Neural cell (in vitro differentiated cells): ENCODE measurements around the gene RASAL2. TPM values are rescaled to one million over a fixed set of nuclear protein-coding genes. Genes with fewer than 3 reads are reported as not detected.

Experiments used
- H2AFZ ChIP-seq: fragments of 200-600, 300-800 bp; sonication (generic), shearing (Covaris generic); 2 replicates; pipeline ENCODE4 v1.6.0; 2014; ENCODE audit warnings: low read depth, mild to moderate bottlenecking, antibody characterized with exemption, low read length, moderate library complexity
- H3F3A ChIP-seq: fragments of 200-600 bp; shearing (Covaris generic); 2 replicates; pipeline ENCODE4 v1.6.1; 2016; ENCODE audit warnings: mild to moderate bottlenecking, moderate library complexity, mixed read lengths, antibody characterized with exemption, low read length; ENCODE audit not compliant: insufficient read depth, poor library complexity, severe bottlenecking
- H3K27ac ChIP-seq: fragments of 200-600, 300-800 bp; sonication (generic), shearing (Covaris generic); 2 replicates; pipeline ENCODE4 v1.5.1; 2014; ENCODE audit warnings: mild to moderate bottlenecking, low read length, moderate library complexity
- H3K27me3 ChIP-seq: fragments of 300-800, 200-600 bp; sonication (generic), shearing (Covaris generic); 2 replicates; pipeline ENCODE4 v1.6.0; 2014; ENCODE audit warnings: mild to moderate bottlenecking, low read depth, low read length, moderate library complexity; ENCODE audit not compliant: insufficient read depth
- H3K36me3 ChIP-seq: fragments of 300-800, 200-600 bp; sonication (generic), shearing (Covaris generic); 2 replicates; pipeline ENCODE4 v1.5.1; 2014; ENCODE audit warnings: mild to moderate bottlenecking, antibody characterized with exemption, low read length, moderate library complexity; ENCODE audit not compliant: insufficient read depth
- H3K4me2 ChIP-seq: fragments of 300-800, 200-600 bp; sonication (generic), shearing (Covaris generic); 2 replicates; pipeline ENCODE4 v1.6.0; 2014; ENCODE audit warnings: mild to moderate bottlenecking, low read length
- H3K4me3 ChIP-seq: fragments of 300-800, 200-600 bp; sonication (generic), shearing (Covaris generic); 2 replicates; pipeline ENCODE4 v1.5.1; 2014; ENCODE audit warnings: mild to moderate bottlenecking, low read length, moderate library complexity
- H3K79me2 ChIP-seq: fragments of 200-600 bp; shearing (Covaris generic); replicated peaks from 2 replicates; pipeline ENCODE4 v1.6.0; 2014; ENCODE audit warnings: mild to moderate bottlenecking, low read length, moderate library complexity; ENCODE audit not compliant: insufficient read depth
- H3K9ac ChIP-seq: fragments of 300-800, 200-600 bp; sonication (generic), shearing (Covaris generic); 2 replicates; pipeline ENCODE4 v1.6.1; 2016; ENCODE audit warnings: mild to moderate bottlenecking, low read length, mixed read lengths
- H3K9me2 ChIP-seq: fragments of 200-600 bp; shearing (Covaris generic); 2 replicates; pipeline ENCODE4 v1.6.1; 2016; ENCODE audit warnings: mild to moderate bottlenecking, low read length, mixed read lengths; ENCODE audit not compliant: insufficient read depth
- H3K9me3 ChIP-seq: fragments of 200-600, 300-800 bp; sonication (generic), shearing (Covaris generic); 2 replicates; pipeline ENCODE4 v1.6.1; 2016; ENCODE audit warnings: mild to moderate bottlenecking, mixed run types, low read length, moderate library complexity, mixed read lengths
- H4K20me1 ChIP-seq: fragments of 200-600 bp; shearing (Covaris generic); 2 replicates; pipeline ENCODE4 v1.6.1; 2016; ENCODE audit warnings: mild to moderate bottlenecking, mixed run types; ENCODE audit not compliant: insufficient read depth
- CTCF ChIP-seq: fragments of 450-650 bp; IDR thresholded peaks from 2 replicates; pipeline ENCODE4 v1.5.1; 2014; ENCODE audit warnings: antibody characterized with exemption, mild to moderate bottlenecking, moderate library complexity; ENCODE audit not compliant: poor library complexity, severe bottlenecking
- EP300 ChIP-seq: fragments of 450-650 bp; conservative IDR thresholded peaks from 2 replicates; pipeline ENCODE4 v1.6.1; 2014; ENCODE audit warnings: antibody characterized with exemption, mild to moderate bottlenecking, moderate library complexity; ENCODE audit not compliant: poor library complexity, severe bottlenecking
- EZH2 ChIP-seq: fragments of 200-600, 300-800 bp; shearing (Covaris generic), sonication (generic); IDR thresholded peaks from 2 replicates; pipeline ENCODE4 v1.6.1; 2014; ENCODE audit warnings: antibody characterized with exemption, low read length, borderline replicate concordance, mild to moderate bottlenecking; ENCODE audit not compliant: insufficient read depth, poor library complexity, severe bottlenecking
- MXI1 ChIP-seq: fragments of 450-650 bp; conservative IDR thresholded peaks from 2 replicates; pipeline ENCODE4 v1.6.1; 2014; ENCODE audit warnings: antibody characterized with exemption, mild to moderate bottlenecking; ENCODE audit not compliant: poor library complexity, severe bottlenecking
- POLR2AphosphoS5 ChIP-seq: IDR thresholded peaks from 2 replicates; pipeline ENCODE4 v1.6.1; 2012
- RAD21 ChIP-seq: fragments of 450-650 bp; conservative IDR thresholded peaks from 2 replicates; pipeline ENCODE4 v1.6.1; 2014; ENCODE audit warnings: antibody characterized with exemption, mild to moderate bottlenecking, moderate library complexity
- SMC3 ChIP-seq: fragments of 450-650 bp; conservative IDR thresholded peaks from 2 replicates; pipeline ENCODE4 v1.6.1; 2014; ENCODE audit warnings: antibody characterized with exemption, mild to moderate bottlenecking, moderate library complexity; ENCODE audit not compliant: poor library complexity
- TAF1 ChIP-seq: IDR thresholded peaks from 2 replicates; pipeline ENCODE4 v1.6.1; 2012; ENCODE audit warnings: low read depth
- polyA plus RNA-seq: library from polyadenylated mRNA; depleted of rRNA; stranded (reverse); fragments of >200 nt; gene quantifications from 2 replicates; pipeline ENCODE4 v1.2.3, GENCODE V29; 2014
- TF ChIP-seq, protein P1 (sequence below): IDR thresholded peaks from 2 replicates; pipeline ENCODE4 v1.6.1; 2012; ENCODE audit warnings: borderline replicate concordance

RASAL2 gene
- polyA plus RNA-seq, 1 donor from 2014 or later: 73.3 TPM

DNA sequence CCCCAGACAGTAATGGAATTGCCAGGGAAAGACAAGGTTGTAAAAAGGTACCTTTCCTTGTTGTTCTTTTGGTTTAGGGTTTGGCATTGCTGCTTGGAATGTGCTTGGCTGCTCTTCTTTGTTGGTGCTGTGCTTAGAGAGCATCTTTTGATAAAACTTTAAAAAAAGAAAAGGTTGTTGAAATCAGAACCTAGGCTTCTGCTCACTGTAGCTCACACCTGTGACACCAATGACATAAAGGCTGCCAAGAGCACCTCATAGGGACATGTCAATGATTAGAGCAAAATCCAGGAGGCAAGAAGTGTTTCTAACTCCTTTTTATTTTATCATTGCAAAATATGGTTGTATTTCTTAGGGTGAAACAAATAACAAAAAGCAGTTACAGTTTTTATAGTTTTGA lies 373.9 kb downstream of the RASAL2 start:
- H3K4me3 ChIP-seq: no peak overlapping the region
- peaks cover 13% of the 10 kb centered on the region for H3K36me3 ChIP-seq
- no peaks in the 10 kb centered on the region for H4K20me1 ChIP-seq
- H2AFZ ChIP-seq: no peak overlapping the region
- H3F3A ChIP-seq: no peaks in the 10 kb centered on the region
- H3K27me3 ChIP-seq: no peaks in the 10 kb centered on the region
- no peak overlapping the region for H3K9ac ChIP-seq
- H3K4me2 ChIP-seq: no peak overlapping the region
- no peak for TF ChIP-seq EP300
- TF ChIP-seq MXI1: no peak
- no peak for TF ChIP-seq TAF1
- no peak for TF ChIP-seq EZH2
- no peak for TF ChIP-seq POLR2AphosphoS5
- no peak for TF ChIP-seq CTCF
- no peak for TF ChIP-seq RAD21
- TF ChIP-seq, protein P1, sequence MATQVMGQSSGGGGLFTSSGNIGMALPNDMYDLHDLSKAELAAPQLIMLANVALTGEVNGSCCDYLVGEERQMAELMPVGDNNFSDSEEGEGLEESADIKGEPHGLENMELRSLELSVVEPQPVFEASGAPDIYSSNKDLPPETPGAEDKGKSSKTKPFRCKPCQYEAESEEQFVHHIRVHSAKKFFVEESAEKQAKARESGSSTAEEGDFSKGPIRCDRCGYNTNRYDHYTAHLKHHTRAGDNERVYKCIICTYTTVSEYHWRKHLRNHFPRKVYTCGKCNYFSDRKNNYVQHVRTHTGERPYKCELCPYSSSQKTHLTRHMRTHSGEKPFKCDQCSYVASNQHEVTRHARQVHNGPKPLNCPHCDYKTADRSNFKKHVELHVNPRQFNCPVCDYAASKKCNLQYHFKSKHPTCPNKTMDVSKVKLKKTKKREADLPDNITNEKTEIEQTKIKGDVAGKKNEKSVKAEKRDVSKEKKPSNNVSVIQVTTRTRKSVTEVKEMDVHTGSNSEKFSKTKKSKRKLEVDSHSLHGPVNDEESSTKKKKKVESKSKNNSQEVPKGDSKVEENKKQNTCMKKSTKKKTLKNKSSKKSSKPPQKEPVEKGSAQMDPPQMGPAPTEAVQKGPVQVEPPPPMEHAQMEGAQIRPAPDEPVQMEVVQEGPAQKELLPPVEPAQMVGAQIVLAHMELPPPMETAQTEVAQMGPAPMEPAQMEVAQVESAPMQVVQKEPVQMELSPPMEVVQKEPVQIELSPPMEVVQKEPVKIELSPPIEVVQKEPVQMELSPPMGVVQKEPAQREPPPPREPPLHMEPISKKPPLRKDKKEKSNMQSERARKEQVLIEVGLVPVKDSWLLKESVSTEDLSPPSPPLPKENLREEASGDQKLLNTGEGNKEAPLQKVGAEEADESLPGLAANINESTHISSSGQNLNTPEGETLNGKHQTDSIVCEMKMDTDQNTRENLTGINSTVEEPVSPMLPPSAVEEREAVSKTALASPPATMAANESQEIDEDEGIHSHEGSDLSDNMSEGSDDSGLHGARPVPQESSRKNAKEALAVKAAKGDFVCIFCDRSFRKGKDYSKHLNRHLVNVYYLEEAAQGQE: no peak
- TF ChIP-seq SMC3: no peak
- no peaks in the 10 kb centered on the region for H3K9me3 ChIP-seq
- no peak overlapping the region for H3K27ac ChIP-seq
- H3K79me2 ChIP-seq: no peaks in the 10 kb centered on the region
- no peaks in the 10 kb centered on the region for H3K9me2 ChIP-seq

DNA sequence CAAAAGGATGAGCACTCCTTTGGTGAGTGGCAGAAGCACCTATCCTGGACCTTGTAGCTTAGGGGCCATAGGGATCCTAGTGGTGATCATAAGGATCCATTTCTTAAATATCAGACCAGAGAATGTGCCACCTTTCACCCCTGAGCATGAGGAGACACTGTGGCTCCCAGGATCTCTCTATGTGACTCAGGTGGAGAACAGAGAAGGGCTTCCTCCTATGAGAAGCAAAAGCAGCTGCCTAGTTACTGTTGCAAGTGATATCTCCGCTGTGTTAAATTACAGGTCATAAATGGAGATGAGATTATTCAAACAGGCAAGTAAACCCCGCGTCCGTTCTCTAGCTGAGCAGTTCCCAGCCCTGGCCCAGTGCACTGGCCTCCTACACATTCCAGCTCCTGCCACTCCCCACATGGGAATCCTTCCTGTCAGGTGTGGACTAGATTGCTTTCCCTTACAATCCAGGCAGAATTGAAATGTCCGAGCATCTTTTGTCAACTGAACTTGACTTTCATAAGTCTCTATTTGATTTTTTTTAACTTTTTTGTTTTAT lies 376.6 kb downstream of the RASAL2 start:
- Histone ChIP-seq H3K4me3 (no peak overlapping the region), H3K27me3 (no peaks in the 10 kb centered on the region), H3K4me2 (no peak overlapping the region), H3K9ac (no peak overlapping the region), H3K36me3 (peaks cover 24% of the 10 kb centered on the region), H3K79me2 (no peaks in the 10 kb centered on the region), H4K20me1 (no peaks in the 10 kb centered on the region), H3K9me3 (no peaks in the 10 kb centered on the region), H3K27ac (no peak overlapping the region), H2AFZ (no peak overlapping the region), H3K9me2 (no peaks in the 10 kb centered on the region), H3F3A (no peaks in the 10 kb centered on the region)
- TF ChIP-seq SMC3: no peak
- TF ChIP-seq TAF1: no peak
- TF ChIP-seq, protein P1: no peak
- no peak for TF ChIP-seq EP300
- no peak for TF ChIP-seq RAD21
- no peak for TF ChIP-seq CTCF
- TF ChIP-seq EZH2: no peak
- TF ChIP-seq MXI1: no peak
- TF ChIP-seq POLR2AphosphoS5: no peak
